Measurements from ENCODE around the gene TRIM74.
A peak's percentile ranks its signal among the peaks of the same experiment; 100 is the strongest.
"Not testable (repeated sequence)": the region's sequence is repeated elsewhere in the genome, so short reads cannot be mapped to it uniquely, and the experiment has no call there.

Gene TRIM74

DNA sequence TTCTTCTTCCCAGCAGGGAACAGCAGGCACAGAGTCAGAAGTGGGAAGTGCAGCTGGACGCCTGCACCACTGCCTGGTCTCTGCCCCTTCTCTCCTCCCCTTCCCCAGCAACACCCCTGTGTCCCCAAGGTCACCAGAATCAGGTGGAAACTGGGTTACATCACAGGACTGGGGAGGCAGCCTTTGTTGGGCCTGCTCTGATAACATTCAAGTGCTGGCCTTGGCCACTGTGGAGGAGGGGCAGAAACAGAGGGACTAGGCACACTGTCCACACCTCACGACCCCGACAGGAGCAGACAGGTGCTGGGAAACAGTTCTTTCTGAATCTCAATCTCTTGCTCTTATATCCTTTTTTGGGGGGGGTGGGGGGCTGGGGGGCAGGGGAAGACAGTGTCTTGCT, 2.4 kb downstream of the TRIM74 start:
- H3K4me1 ChIP-seq; DNase-seq; H3K27me3 ChIP-seq; H3K36me3 ChIP-seq; H3K4me3 ChIP-seq (ENCODE audit: low read depth, low read length); H3K9me3 ChIP-seq: not testable (repeated sequence)

- not testable (repeated sequence) for H3K4me1 ChIP-seq; H3K4me3 ChIP-seq (ENCODE audit: low read depth, low read length); DNase-seq; H3K27me3 ChIP-seq; H3K9me3 ChIP-seq; H3K36me3 ChIP-seq
Measured at GRCh38 chr7:72965186-72965975, 3.9 kb downstream of the TRIM74 start.

DNA sequence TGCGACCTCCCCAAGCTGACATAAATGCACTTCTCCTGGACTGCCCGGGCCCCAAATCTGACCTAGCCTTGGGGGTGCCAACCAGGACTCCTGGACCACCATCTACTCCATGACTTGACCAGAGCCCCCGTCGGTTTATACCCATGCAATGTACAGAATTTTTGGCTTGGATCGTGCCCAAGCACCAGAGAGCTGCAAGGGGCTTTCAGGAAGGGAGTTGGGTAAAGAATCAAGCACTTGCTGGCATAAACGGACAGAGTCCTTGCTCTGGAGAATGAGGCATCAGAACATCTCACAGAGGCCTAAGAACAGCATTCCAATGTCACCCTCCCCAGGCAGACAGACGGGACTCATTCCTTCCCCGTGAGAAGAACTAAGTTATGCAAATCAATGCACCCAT, 6.2 kb downstream of the TRIM74 start:
- H3K27me3 ChIP-seq; H3K4me3 ChIP-seq (ENCODE audit: low read depth, low read length); H3K4me1 ChIP-seq; DNase-seq; H3K36me3 ChIP-seq; H3K9me3 ChIP-seq: not testable (repeated sequence)

DNA sequence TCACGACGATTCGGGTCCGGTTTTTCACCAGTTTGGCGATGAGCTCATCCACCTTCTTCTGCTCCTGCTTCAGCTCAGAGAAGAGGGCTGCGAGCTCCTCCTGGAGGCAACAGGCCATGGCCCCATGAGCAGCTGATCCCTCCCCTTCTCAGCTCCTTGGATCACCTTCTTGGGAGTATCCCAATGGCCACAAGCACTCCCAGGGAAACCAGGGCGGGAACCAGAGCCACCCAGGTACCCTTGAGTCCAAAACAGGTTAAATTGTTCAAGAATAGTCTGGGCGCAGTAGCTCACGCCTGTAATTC, 8.0 kb downstream of the TRIM74 start:
- H3K27me3 ChIP-seq; H3K9me3 ChIP-seq; H3K36me3 ChIP-seq; H3K4me1 ChIP-seq; DNase-seq; H3K4me3 ChIP-seq (ENCODE audit: low read depth, low read length): not testable (repeated sequence)

GRCh38 chr7:72960626-72961345, 8.5 kb downstream of the TRIM74 start:
- not testable (repeated sequence) for H3K27me3 ChIP-seq; DNase-seq; H3K9me3 ChIP-seq; H3K36me3 ChIP-seq; H3K4me1 ChIP-seq; H3K4me3 ChIP-seq (ENCODE audit: low read depth, low read length)

- not testable (repeated sequence) for H3K4me1 ChIP-seq, H3K36me3 ChIP-seq
Measured at GRCh38 chr7:72960029-72960428, 9.2 kb downstream of the TRIM74 start.

GRCh38 chr7:72954563-72955198, 14.6 kb downstream of the TRIM74 start:
- DNase-seq, H3K9me3 ChIP-seq, H3K27me3 ChIP-seq, H3K36me3 ChIP-seq, H3K4me1 ChIP-seq: not testable (repeated sequence)
- H3K4me3 ChIP-seq (ENCODE audit: low read depth, low read length), result peak overlapping the region; percentile 20; the same call in 1 of the 2 replicates

More at GRCh38 chr7:72960029-72960428, 9.2 kb downstream of the TRIM74 start:
- not testable (repeated sequence) for DNase-seq; H3K4me3 ChIP-seq (ENCODE audit: low read depth, low read length); H3K9me3 ChIP-seq; H3K27me3 ChIP-seq

- H3K36me3 ChIP-seq, DNase-seq, H3K4me1 ChIP-seq, H3K27me3 ChIP-seq, H3K9me3 ChIP-seq: not testable (repeated sequence)
- peak overlapping the region; percentile 39 for H3K4me3 ChIP-seq (ENCODE audit: low read depth, low read length)
Measured at GRCh38 chr7:72953901-72954562, 15.2 kb downstream of the TRIM74 start.

- H3K27me3 ChIP-seq; DNase-seq; H3K4me1 ChIP-seq; H3K9me3 ChIP-seq; H3K4me3 ChIP-seq (ENCODE audit: low read depth, low read length): not testable (repeated sequence)
- peaks cover 15% of the 10 kb centered on the region for H3K36me3 ChIP-seq
Measured at GRCh38 chr7:72950432-72950831, 18.8 kb downstream of the TRIM74 start.

GRCh38 chr7:72949686-72950085, 19.6 kb downstream of the TRIM74 start:
- H3K36me3 ChIP-seq, result peaks cover 15% of the 10 kb centered on the region
- H3K27me3 ChIP-seq; H3K4me3 ChIP-seq (ENCODE audit: low read depth, low read length); H3K4me1 ChIP-seq; H3K9me3 ChIP-seq: not testable (repeated sequence)
- DNase-seq, result peak; percentile 83

GRCh38 chr7:72949276-72949675, 20.0 kb downstream of the TRIM74 start:
- not testable (repeated sequence) for H3K27me3 ChIP-seq; H3K4me3 ChIP-seq (ENCODE audit: low read depth, low read length); DNase-seq; H3K9me3 ChIP-seq; H3K4me1 ChIP-seq
- peaks cover 15% of the 10 kb centered on the region for H3K36me3 ChIP-seq

DNA sequence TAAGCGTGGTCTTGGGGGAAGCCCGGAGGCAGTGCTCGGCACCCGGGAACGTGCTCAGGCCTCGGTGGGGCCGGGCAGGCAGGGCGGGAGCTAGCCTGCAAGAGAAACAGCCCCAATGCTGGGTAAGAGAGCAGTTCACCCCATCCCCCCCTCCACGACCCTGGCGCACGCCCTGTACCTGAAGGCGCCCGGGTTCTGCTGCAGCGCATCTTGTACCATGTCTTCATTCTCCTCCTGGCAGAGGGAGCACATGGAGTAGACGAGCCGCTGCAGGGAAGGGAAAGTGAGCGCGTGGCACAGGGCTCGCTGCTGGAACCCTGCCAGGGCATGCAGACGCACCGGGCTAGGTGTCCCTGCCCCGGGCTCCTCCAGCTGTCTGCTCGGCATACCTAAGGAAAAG, 20.6 kb downstream of the TRIM74 start:
- H3K9me3 ChIP-seq; H3K4me3 ChIP-seq (ENCODE audit: low read depth, low read length); H3K27me3 ChIP-seq; H3K4me1 ChIP-seq: not testable (repeated sequence)
- H3K36me3 ChIP-seq, result peaks cover 15% of the 10 kb centered on the region
- peak; percentile 20 for DNase-seq

Measured in BE2C (cell line).